Brain pericyte (primary cell): ENCODE results near the gene KIF22.
"Not testable (repeated sequence)": the region's sequence is repeated elsewhere in the genome, so short reads cannot be mapped to it uniquely, and the experiment has no call there.

Experiments
- DNase-seq: peaks from one replicate; pipeline ENCODE4 v3.0.0-alpha.2; 2012; ENCODE audit warnings: low read depth, low spot score

The KIF22 gene

DNA sequence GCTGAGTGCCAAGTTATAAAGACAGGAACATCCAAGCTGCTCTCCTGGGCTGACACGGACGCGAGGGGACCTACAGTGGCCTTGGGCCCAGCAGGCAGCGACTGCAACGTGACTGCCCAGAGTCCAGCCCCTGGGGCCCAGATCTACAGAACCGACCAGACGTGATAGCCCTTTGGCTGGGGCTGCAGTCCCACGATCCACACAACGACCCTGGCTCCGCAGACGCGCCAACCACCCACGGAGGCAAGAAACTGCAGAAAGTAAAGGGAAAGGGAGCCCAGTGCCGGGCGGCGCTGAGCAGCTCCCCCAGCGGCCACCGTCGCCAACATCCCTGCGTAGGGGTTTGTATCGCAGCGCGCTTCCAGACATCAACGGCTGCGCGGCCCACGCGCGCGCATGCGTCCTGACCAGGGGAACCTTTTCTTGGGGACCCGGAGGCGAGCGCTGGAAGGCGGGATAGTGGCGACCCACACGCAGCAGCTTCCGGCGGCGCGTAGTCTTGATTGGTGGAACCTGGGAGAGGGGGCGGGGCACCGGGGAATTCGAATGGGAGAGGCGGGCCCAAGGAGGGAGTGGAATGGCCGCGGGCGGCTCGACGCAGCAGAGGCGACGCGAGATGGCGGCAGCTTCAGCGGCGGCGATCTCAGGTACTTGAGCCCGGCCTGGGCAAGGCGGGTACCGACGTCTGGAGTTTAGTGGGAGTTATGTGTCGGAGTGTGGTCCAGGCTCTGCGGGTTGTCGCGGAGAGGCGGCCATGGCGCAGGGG is at the start of gene KIF22:
Gene KIF22 (plus strand): TSS at position 569 of the 766 bp plus-strand sequence. CDS start 9 bp downstream, at position 578.
- peak; percentile 97 for DNase-seq

- DNase-seq: no peak
These were observed 47.8 kb upstream of the KIF22 start for GRCh38 chr16:29742683-29743275.

- no peak for DNase-seq
These were observed 47.1 kb upstream of the KIF22 start for GRCh38 chr16:29743475-29743826.

- DNase-seq: no peak
These were observed 46.6 kb upstream of the KIF22 start for GRCh38 chr16:29743827-29744531.

DNA sequence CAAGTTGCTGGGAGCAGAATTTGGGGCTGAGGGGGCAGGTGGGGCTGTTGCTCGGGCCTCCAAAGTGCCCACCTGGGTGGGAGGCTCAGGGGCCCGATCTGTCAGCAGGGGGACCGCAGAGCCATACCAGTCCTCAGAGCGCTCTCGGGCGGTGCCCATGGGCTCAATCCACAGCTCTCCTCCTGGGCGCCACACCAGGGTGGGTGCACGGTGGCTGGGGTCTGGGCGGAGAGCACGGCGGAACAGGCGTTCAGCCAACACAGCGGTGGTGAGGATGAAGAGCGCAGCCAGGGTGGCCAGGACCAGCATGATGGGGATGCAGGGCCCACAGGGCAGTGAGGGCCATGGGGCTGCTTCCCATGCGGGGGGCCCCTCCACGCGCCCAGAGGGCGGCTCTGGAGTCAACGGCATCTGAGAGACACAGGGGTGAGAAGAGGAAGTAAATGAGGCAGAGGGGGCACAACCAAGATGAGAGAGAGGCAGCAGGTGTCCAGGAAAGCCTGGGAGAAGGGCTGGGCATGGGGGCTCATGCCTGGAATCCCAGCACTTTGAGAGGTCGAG is 45.9 kb upstream of the KIF22 start:
- no peak for DNase-seq

DNA sequence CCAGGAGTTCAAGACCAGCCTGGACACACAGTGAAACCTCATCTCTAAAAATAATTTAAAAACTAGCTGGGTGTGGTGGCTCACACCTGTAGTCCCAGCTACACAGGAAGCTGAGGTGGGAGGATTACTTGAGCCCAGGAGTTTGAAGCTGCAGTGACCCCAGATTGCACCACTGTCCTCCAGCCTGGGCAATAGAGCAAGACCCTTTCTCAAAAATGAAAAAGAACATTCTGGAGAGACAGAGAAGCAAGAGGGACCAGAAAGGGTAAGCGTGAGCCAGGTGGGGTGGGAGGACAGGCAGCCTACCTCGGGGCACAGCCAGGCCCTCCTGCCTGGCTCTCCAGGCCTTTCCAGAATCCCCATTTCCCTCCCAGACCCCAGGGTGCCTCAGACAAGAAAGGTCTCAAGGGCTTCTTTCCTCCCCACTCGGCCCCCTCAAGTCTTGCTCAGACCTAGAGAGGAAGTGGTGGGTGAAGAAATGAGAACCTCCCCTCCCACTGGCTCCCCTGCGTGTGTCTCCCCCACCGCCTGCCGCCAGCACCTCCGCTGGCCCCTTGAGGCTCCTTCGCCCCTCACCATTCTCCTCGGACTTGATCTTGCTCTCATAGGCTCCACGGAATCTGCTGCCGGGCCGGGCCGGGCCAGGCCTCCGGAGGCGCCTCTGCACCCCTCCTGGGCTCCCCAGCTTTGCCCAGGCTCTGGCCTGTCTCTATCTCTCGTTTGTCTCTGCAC is 45.3 kb upstream of the KIF22 start:
- DNase-seq: no peak

- DNase-seq: no peak
These were observed 44.7 kb upstream of the KIF22 start, which contains the start of gene C16orf54 for GRCh38 chr16:29745853-29746345. C16orf54 (minus strand) TSS chr16:29745990; CDS start chr16:29744951, 1,039 bp downstream.

- DNase-seq: not testable (repeated sequence)
These were observed 44.0 kb upstream of the KIF22 start for GRCh38 chr16:29746518-29746917.

GRCh38 chr16:29747947-29748759 is 42.4 kb upstream of the KIF22 start:
- DNase-seq: no peak

DNA sequence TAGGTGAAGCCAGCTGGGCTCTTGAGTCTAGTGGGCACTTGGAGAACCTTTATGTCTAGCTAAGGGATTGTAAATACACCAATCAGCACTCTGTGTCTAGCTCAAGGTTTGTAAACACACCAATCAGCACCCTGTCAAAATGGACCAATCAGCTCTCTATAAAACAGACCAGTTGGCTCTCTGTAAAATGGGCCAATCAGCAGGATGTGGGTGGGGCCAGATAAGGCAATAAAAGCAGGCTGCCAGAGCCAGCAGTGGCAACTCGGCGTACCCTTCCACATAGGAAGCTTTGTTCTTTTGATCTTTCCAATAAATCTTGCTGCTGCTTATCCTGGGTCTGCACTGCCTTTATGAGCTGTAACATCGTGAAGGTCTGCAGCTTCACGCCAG is 41.8 kb upstream of the KIF22 start:
- DNase-seq: not testable (repeated sequence)

DNA sequence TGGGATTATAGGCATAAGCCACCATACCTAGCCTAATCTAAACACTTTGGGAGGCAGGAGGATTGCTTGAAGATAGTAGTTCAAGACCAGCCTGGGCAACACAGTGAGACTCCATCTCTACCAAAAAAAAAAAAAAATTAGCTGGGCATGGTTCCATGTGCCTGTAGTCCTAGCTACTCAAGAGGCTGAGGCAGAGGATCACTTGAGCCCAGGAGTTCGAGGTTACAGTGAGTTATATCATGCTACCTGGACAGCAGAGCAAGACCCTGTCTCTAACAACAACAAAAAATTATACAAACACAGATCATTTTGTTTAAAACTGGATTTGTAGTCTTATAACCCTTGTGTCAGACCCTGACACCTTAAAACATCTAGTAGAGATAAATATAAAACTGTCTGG is 37.0 kb upstream of the KIF22 start:
- DNase-seq: no peak

DNA sequence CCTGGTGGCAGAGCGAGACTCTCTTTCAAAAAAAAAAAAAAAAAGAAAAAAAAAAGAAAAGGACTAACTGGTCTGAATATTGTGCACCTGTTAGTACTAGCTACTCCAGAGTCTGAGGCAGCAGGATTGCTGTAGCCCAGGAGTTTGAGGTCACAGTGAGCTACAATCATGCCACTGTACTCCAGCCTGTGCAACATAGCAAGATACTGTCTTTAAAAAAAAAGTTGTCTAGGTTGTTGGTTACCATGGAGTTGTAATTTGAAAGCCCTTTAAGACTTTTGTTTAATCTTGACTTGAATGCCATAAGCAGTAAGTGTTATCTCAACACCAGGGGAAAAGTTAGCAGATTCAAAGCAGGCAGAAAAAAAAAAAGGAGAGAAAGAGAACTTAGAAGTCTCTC is 33.9 kb upstream of the KIF22 start:
- DNase-seq: no peak

GRCh38 chr16:29757086-29757485 is 33.5 kb upstream of the KIF22 start:
- DNase-seq: not testable (repeated sequence)

- DNase-seq: no peak
These were observed 32.5 kb upstream of the KIF22 start for GRCh38 chr16:29757950-29758466.

DNA sequence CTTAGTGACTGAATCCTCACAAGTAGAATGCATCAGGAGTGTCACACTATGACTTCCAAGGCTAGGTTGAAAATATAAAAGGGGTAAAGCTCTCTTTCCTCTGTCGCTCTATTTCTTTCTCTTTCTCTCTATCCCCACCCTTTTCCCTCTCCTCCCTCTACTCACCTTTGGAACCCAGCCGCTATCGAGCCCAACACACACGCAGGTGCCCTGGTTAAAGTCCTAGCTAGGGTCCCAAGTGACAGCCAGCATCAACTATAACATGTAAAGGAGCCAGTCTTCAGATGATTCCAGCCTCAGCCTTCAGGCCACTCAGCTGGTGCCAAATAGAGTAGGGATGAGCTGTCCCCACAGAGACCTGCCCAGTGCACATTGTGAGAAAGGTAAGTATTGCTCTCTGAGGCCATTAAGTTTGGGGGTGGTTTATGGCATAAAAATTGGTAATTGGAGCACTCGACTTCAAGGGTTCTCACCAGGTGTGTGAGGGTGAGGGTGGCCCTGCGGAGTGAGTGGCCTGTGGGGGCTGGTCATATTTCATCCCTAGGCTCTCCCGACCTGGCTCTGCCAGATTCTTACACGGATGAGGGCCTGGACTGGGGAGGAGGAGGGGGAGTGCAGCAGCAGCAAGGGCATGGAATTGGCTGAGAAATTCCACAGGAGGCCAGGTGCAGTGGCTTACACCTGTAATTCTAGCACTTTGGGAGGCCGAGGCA is 29.8 kb upstream of the KIF22 start:
- DNase-seq: no peak

- DNase-seq: not testable (repeated sequence)
These were observed 29.3 kb upstream of the KIF22 start for GRCh38 chr16:29761280-29761651.

DNA sequence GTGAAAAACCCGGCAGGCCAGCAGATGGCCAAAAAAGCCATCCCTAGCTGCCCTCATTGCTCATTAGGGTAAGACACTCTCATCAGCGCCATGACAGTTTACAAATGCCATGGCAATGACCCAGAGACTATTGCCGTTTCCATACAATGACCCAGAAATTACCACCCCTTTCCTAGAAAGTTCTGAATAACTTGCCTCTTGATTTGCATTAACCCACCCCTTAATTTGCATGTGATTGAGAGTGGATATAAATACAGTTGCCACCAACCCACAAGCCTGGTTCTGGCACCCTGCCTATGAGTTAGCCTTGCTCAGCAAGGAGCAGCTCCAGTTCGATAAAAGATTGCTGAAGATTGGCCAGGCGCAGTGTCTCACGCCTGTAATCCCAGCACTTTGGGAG is 28.7 kb upstream of the KIF22 start:
- DNase-seq: no peak

DNA sequence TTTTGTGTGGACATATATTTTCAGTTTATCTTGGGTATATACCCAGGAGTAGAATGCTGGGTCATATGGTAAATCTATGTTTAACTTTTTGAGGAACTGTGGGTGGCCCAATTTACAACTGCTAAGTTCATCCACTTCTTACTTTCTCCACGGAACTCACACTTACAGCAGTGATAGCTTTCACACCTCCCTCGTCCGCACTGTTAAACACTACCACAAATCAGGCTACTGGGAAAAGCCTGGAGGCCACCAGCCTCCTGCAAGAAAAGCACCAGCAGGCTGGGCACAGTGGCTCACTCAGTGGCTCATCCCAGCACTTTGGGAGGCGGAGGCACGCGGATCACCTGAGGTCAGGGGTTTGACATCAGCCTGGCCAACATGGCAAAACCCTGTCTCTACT is 27.2 kb upstream of the KIF22 start:
- no peak for DNase-seq

DNA sequence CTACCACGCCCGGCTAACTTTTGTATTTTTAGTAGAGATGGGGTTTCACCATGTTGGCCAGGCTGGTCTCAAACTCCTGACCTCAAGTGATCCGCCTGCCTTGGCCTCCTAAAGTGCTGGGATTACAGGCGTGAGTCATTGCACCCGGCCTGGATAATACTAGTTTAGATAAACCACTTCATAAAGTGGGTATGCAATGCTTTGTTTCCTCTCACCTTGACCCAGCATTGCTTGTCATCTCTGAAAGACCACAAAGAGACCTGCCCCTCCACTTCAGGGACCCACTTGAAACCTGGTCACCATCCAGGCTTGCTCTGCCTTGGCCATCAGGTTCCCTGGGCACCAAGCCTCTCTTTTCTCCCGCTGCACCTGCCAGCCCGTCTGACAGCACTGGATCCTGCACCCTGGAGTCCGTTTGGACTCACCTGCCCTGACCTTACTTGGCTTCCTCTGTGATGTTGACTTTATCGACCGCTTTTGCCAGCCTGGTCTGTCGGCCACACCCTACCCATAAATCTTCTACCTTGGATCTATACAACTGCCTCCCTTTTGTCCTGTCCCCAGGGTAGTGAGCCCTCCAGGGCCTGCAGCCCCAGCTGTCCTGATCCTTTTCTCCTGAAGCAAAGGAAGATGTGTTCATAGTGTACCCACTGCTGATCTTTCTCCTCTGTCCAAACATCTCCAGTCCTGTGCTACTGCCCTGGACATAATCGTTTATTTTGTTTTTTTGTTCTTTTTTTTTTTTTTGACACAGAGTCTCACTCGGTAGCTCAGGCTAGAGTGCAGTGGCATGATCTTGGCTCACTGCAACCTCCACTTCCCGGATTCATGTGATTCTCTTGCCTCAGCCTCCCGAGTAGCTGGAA is 25.2 kb upstream of the KIF22 start:
- no peak for DNase-seq
